OCI-LY1 (cell line): ENCODE results near the gene RASIP1.

ENCODE experiments used
- CTCF ChIP-seq: fragments of 200-600 bp; sonication (generic), shearing (Covaris generic); IDR thresholded peaks from 2 replicates; pipeline ENCODE4 v1.5.1; 2017; ENCODE audit warnings: mild to moderate bottlenecking, antibody characterized with exemption, low read length, moderate library complexity, mixed read lengths
- EZH2 ChIP-seq: fragments of 200-600 bp; sonication (generic), shearing (Covaris generic); IDR thresholded peaks from 2 replicates; pipeline ENCODE4 v1.8.0; 2017; ENCODE audit warnings: borderline replicate concordance, mixed run types, mild to moderate bottlenecking, antibody characterized with exemption, low read length, moderate library complexity, mixed read lengths

GRCh38 chr19:48674216-48674809, 66.1 kb downstream of the RASIP1 start:
- TF ChIP-seq CTCF: no peak
- TF ChIP-seq EZH2: no peak
